ENCODE results near the gene ATXN7L1. TPM values are rescaled to one million over a fixed set of nuclear protein-coding genes. Genes with fewer than 3 reads are reported as not detected.

The ATXN7L1 gene
- total and polyA plus RNA-seq, 2 donors (not counting 1 experiment from before 2014, with no cell fraction given) = 7.1 to 40.6 TPM

- H3K9me3 Mint-ChIP-seq (ENCODE audit: insufficient read depth) = no peaks in the 10 kb centered on the region
- peaks cover 26 to 38% of the 10 kb centered on the region in 2 donors for H3K4me1 ChIP-seq (ENCODE audit: control insufficient read depth in 2 of 2, insufficient read depth in 2 of 2, low read length in 2 of 2)
- peaks cover 2% of the 10 kb centered on the region in 2 experiments for H3K36me3 ChIP-seq (replicated peaks in 1 of 2; ENCODE audit: control extremely low read depth in 1 of 2, control insufficient read depth in 1 of 2, extremely low read depth in 1 of 2, insufficient read depth in 2 of 2, low read length in 1 of 2)
- 49% methylated on average over 7 of the region's 7 CpGs for WGBS (ENCODE audit: insufficient coverage)
- no peak for TF ChIP-seq CTCF (IDR thresholded peaks at IDR 0.05)
- no peak for TF ChIP-seq EZH2 (IDR thresholded peaks at IDR 0.05; ENCODE audit: borderline replicate concordance, insufficient read depth, low read depth, low read length, poor library complexity, severe bottlenecking)
- H3K27me3 ChIP-seq (replicated peaks in 1 of 4; ENCODE audit: control extremely low read depth in 1 of 4, control insufficient read depth in 3 of 4, insufficient read depth in 4 of 4, low read length in 3 of 4) = no peaks in the 10 kb centered on the region
- H3K27ac Mint-ChIP-seq = peak overlapping the region; percentile 74
- H3K27ac ChIP-seq (ENCODE audit: low read length in 2 of 2) = peak overlapping the region in 1 of 2 donors; percentile 10
- H3K4me1 Mint-ChIP-seq = peaks cover 55% of the 10 kb centered on the region
- H4K20me1 ChIP-seq (ENCODE audit: control insufficient read depth, insufficient read depth, low read length, poor library complexity, severe bottlenecking) = no peaks in the 10 kb centered on the region
- ATAC-seq (ENCODE audit: low read depth) (no peak), DNase-seq (no peak)
- no peak overlapping the region for H3K4me3 ChIP-seq (ENCODE audit: control extremely low read depth in 1 of 5, extremely low read depth in 1 of 5, insufficient read depth in 1 of 5, low read depth in 2 of 5, low read length in 4 of 5)
- POLR2A ChIA-PET = interaction anchor here (0.6 kb wide), 1 partner anchor 16 kb away, joined by 5 read pairs; no protein-coding TSS in a partner anchor
- CTCF ChIA-PET = interaction anchor here (0.9 to 3.0 kb wide), 6 partner anchors 13 to 368 kb away, joined by 3 to 18 read pairs (median 6); no protein-coding TSS in a partner anchor
- peaks cover 40% of the 10 kb centered on the region for H3K79me2 ChIP-seq (ENCODE audit: control insufficient read depth, insufficient read depth, low read length)
- intact Hi-C loops (cut with micrococcal nuclease) = loop anchor here (10.0 kb wide), 1 partner anchor 1491 kb away; the partner anchor contains the start of gene HBP1
- no peak overlapping the region for H3K4me3 Mint-ChIP-seq
- H3K27me3 Mint-ChIP-seq = no peaks in the 10 kb centered on the region
- H2AFZ ChIP-seq (ENCODE audit: insufficient read depth, low read depth, low read length, poor library complexity, severe bottlenecking) = no peak overlapping the region
- H3K4me2 ChIP-seq (replicated peaks; ENCODE audit: low read depth, low read length, poor library complexity, severe bottlenecking) = no peak overlapping the region
- H3K9ac ChIP-seq (ENCODE audit: low read length) = no peak overlapping the region
- H3K9me3 ChIP-seq (ENCODE audit: control extremely low read depth in 1 of 3, control insufficient read depth in 2 of 3, insufficient read depth in 1 of 3, low read length in 2 of 3) = no peaks in the 10 kb centered on the region
Observed at GRCh38 chr7:105673367-105674084, 202.9 kb downstream of the ATXN7L1 start.

DNA sequence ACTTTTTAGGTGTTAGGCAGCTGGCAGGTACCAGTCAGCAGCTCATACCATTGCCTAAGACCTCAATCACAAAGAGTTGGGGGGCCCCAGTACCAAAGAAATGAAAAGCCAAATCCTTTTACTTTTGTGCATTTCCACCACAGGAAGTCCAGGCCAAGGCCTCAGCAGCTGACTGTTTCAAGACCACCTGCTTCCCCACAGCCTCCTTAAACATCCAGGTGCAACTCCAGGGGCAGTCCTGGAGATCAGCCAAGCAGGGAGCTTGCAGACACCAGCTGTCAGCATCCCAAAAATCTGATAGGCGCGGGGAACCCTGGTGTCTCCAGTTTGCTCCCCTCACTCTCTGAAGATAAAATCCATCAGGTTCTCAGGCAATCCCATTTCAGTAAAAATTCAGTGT is 203.6 kb downstream of the ATXN7L1 start:
- Histone ChIP-seq H3K27me3 (replicated peaks in 1 of 4; ENCODE audit: control extremely low read depth in 1 of 4, control insufficient read depth in 3 of 4, insufficient read depth in 4 of 4, low read length in 3 of 4) (no peaks in the 10 kb centered on the region), H2AFZ (ENCODE audit: insufficient read depth, low read depth, low read length, poor library complexity, severe bottlenecking) (no peak overlapping the region), H3K9me3 (ENCODE audit: control extremely low read depth in 1 of 3, control insufficient read depth in 2 of 3, insufficient read depth in 1 of 3, low read length in 2 of 3) (no peaks in the 10 kb centered on the region), H3K4me2 (replicated peaks; ENCODE audit: low read depth, low read length, poor library complexity, severe bottlenecking) (no peak overlapping the region), H3K4me3 (ENCODE audit: control extremely low read depth in 1 of 5, extremely low read depth in 1 of 5, insufficient read depth in 1 of 5, low read depth in 2 of 5, low read length in 4 of 5) (no peak overlapping the region), H3K27ac (ENCODE audit: low read length in 2 of 2) (no peak overlapping the region), H3K4me1 (ENCODE audit: control insufficient read depth in 2 of 2, insufficient read depth in 2 of 2, low read length in 2 of 2) (peaks cover 19 to 31% of the 10 kb centered on the region in 2 donors), H3K9ac (ENCODE audit: low read length) (no peak overlapping the region), H3K79me2 (ENCODE audit: control insufficient read depth, insufficient read depth, low read length) (peaks cover 32% of the 10 kb centered on the region), H3K36me3 (replicated peaks in 1 of 2; ENCODE audit: control extremely low read depth in 1 of 2, control insufficient read depth in 1 of 2, extremely low read depth in 1 of 2, insufficient read depth in 2 of 2, low read length in 1 of 2) (peaks cover 2% of the 10 kb centered on the region in 2 experiments), H4K20me1 (ENCODE audit: control insufficient read depth, insufficient read depth, low read length, poor library complexity, severe bottlenecking) (no peaks in the 10 kb centered on the region)
- Mint-ChIP-seq H3K4me1 (peaks cover 48% of the 10 kb centered on the region), H3K27ac (peak overlapping the region; percentile 15), H3K4me3 (no peak overlapping the region), H3K27me3 (no peaks in the 10 kb centered on the region), H3K9me3 (ENCODE audit: insufficient read depth) (no peaks in the 10 kb centered on the region)
- TF ChIP-seq EZH2 (IDR thresholded peaks at IDR 0.05; ENCODE audit: borderline replicate concordance, insufficient read depth, low read depth, low read length, poor library complexity, severe bottlenecking) (no peak), CTCF (IDR thresholded peaks at IDR 0.05) (no peak)
- no peak for ATAC-seq (ENCODE audit: low read depth)
- WGBS (ENCODE audit: insufficient coverage) = 94% methylated on average over 2 of the region's 2 CpGs
- no peak for DNase-seq
- intact Hi-C loops (cut with micrococcal nuclease) = loop anchor here (10.0 kb wide), 1 partner anchor 1492 kb away; the partner anchor contains the start of gene HBP1
- POLR2A ChIA-PET = no interaction called here
- CTCF ChIA-PET = interaction anchor here (0.9 to 3.0 kb wide), 3 partner anchors 15 to 482 kb away, joined by 3 to 18 read pairs (median 3); no protein-coding TSS in a partner anchor
